Stimulated activated CD4-positive, alpha-beta T cell treated with anti-CD3 and anti-CD28 coated beads, Interleukin-4, amount 100 ng/mL, for 48 hours (primary cell): ENCODE data around the gene PTPRD.

ENCODE experiments used
- DNase-seq, 2 donors: peaks; one replicate each; pipeline ENCODE4 v3.0.0-alpha.2; 2020; ENCODE audit warnings: low read depth in 2 of 2

Gene PTPRD

DNA sequence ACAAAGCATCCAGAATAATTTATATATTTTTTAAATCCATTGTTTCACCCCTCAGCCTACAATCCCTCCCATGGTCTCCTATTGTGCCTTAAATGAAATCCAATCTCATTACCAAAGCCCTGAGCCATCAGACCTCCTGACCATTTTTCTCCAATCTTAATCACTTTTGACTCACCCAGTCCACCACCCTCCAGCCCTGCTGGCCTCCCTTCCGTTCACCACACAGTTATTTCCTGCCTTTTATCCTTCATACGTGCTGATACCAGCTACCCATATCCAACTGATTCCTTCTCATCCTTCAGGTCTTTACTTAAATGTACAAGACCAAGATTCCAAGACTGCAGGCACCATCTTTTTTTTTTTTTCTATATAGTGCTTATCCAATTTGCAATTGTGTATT, 1786.5 kb downstream of the PTPRD start:
- DNase-seq, result no peak

DNA sequence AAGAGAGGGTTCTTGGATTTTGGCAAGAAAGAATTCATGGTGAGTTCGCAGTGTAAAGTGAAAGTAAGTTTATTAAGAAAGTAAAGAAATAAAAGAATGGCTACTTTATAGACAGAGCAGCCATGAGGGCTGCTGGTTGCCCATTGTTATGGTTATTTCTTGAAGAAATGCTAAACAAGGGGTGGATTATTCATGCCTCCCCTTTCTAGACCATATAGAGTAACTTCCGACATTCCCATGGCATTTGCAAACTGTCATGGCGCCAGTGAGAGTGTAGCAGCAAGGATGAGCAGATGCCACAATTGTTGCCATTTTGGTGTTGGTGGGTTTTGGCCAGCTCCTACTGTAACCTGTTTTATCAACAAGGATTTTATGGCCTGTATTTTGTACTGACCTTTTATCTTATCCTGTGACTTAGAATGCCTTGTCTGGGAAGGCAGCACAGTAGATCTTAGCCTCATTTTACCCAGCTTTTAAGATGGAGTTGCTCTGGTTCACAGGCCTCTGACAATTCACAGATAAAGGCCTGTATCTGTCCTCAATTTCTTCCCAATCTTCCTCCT, 1787.1 kb downstream of the PTPRD start:
- DNase-seq, result no peak

DNA sequence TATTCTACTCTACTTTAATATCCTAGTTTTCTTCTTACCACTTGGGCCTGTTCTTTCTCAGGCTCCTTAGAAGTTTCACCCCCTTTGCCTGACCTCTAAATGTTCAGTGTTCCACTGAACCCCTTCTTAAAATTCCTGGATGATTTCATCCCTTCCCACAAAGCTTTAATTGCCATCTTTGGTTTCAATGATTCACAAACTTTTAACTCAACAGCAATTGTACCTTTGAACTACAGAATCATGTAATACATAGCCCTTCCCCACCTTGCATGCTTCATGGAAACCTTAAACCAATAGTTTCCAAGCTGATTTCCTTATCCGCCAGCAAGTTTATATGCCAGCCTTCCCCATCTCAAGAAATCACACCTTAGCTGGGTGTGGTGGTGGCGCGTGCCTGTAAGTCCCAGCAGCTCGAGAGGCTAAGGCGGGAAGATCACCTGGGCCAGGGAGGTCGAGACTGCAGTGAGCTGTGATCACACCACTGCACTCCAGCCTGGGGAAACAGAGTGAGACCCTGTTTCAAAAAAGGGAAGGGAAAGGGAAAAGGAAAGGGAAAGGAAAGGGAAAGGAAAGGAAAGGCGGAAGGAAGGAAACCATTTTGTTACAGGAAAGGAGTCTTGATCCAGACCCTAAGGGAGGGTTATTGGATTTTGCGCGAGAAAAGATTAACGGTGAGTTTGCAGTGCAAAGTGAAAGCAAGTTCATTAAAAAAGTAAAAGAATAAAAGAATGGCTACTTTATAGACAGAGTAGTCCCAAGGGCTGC, 1789.5 kb downstream of the PTPRD start:
- DNase-seq, result no peak

DNA sequence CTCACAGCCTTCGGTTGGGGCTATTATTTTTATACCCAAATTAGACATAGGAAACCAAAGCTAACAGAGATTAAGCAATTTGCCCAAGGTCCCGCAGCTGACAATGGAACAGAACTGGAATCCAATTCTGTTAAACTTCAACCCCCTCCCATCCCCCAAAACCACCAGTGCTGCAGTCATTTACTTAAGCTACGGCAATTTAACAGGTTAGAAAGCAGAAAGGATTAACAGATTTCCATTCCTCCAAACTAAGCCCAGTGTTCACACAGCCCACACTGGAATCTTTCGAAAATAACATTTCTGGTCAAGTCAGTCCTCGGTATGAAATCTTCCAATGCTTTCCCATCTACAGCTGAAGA, 1790.2 kb downstream of the PTPRD start:
- DNase-seq, result no peak

DNA sequence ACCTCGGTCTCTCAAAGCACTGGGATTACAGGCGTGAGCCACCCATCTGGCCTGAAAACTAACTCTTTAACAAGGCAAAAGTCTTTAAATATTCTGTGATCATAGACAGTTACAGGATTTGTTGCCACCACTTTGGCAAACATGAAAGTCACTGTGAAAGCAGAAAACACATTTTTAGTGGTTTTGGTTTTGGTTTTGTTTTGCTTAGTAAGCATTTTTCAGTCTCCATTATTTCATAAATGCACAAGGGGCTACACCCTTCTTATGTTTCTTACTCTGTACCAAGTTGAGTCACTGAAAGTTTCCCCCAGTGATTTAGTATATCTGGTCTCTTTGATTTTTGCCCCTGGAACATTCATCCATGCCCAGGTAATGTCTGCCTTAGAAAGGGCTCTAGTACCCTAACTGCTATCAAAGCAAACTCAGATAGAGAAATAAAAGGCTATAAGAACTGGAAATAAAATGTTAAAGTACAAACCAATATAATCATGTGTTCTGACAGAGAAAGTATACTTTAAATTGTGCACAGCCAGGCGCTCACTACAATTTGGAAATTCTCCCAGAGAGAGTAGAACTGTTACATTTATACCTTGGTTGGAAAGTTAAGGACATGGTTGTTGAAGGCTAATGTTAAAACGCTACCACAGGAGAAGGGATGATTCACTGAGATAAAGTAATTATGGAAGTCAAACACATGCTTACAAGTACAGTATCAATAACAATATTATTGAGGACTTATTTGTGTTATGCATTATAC, 1790.7 kb downstream of the PTPRD start:
- no peak for DNase-seq

DNA sequence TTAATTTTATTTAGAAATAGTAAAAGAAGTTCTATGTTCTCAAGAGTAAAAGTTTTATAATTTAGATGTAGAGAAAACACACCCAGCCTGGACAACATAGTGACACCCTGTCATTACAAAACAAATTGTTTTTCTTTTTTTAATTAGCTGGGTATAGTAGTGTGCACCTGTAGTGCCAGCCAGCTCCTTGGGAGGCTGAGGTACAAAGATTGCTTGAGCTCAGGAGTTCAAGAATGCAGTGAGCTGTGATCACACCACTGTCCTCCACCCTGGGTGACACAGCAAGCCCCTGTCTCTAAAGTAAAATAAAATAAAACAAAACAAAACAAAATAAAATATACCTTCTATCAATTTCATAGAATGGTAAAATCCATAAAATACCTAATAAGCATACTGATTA, 1795.5 kb downstream of the PTPRD start:
- no peak for DNase-seq

DNA sequence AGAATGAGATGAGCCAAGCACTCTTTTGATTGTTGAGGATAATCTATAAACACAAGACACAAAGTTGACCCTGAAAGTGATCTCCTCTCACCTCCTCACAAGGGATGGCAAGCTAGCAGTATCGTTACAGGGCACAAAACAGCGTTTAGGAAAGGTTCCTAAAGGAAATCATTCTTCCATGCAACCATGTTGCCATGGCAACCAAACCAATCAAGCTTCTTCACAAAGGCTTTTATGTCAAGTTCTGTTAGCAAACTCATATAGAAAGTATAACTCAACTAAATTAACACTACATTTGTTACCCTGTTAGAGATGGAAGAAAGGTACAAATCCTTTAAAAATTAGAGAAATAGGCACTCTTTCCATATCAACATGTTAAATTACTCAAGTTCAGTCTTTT, 1796.4 kb downstream of the PTPRD start:
- no peak for DNase-seq

DNA sequence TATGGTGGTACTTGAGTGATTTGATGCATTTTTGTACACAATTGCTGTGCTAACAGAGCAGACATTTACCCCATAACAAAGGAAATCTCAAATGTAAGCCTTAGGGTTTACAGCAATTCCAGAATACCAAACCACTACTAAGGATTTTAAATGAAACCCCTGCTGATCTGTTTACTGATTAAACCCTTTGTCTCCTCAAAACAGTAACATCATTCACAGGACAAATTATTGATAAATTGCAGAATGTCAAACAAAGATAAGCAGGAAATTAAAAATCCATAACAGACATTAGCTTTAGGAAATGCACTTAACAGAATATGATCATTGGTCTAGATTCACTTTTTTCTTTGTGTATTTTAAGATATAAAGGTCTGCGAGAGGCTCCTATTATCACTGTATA, 1796.9 kb downstream of the PTPRD start:
- no peak for DNase-seq

DNA sequence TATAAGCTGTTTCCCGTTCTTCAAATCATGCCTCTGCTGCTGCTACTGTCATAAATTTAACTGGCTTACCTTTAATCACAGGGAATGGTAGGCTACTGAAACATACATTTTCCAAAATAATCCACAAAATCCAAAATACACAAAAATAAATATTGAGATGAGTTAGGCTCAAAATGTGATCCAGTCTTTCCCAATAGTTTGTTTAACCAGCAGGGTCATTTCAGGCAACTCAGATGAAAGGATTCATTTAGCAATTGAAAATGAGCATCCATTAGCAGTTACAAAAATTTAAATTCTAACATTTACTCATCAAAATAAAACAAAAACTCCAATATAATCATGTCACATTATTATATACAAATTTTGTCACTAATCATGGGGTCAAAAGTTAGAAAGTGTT, 1797.6 kb downstream of the PTPRD start:
- DNase-seq, result no peak

DNA sequence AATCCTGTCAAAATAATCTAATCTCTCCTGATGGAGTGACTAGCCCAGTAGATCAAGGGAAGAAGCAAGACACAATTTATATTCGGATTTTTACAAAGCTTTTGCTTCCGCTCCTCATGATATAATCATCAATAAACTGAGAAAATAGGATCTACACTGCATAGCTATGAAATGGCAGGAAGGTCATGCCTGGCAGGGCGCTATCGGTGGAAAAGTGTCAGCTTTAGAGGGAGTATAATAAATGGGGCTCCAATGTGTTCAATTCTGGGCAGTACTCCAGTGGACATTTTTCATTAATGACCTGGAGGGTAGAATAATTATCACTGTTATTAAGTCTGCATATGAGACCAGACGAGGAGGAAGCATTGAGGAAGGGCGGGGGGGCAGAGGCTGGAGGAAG, 1799.9 kb downstream of the PTPRD start:
- no peak for DNase-seq

DNA sequence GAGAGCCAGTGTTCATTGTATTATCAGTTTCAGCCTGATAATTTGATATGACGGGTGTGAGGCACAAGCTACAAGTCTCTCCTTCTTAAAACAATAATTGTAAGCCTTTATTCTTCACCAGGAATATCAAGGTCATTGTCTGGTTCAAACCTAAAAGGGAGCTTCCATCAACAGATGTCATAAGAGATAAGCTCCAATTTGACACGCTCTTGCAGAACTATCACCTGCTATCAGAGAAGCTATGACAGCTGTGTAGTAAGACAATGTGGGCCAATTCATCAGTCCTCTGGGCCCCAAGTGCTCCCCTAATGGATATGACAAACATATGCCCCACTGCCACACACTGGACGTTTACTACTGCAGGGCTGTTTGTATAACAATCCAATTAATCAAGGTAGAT, 1803.1 kb downstream of the PTPRD start:
- no peak for DNase-seq

DNA sequence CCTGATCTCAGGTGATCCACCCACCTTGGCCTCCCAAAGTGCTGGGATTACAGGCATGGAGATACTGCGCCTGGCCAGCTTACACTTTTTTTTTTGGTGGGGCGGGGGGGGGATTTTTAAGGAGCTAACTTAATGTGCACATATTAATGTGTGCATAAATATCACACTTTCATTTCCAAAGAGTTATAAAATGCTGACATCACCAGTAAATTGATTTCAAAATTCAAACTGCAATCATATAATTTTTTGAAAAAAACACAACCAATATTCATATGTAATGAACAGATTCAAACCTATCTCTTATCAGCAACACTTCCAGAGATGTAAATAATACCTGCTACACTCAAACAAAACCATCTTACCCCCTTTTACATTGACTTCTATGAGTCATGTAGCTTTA, 1806.7 kb downstream of the PTPRD start:
- DNase-seq, result no peak

DNA sequence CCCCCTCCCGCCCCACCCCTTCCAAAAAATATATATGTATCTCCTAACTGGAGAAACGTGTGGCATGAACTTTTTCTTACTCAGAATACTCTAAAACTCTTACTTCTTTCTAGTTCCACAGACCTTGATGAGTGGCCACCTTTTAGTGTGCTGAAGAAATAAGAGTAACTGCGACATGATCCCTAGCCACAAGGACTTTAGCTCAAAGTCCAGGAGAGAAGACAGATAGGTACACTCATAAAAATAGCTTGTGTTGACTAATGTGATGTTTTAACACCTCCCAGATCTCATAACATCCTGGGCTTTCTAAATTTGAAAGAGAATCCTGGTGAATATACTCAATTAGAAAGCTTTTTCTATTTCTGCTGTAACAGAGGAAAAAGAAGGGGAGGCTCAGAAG, 1808.2 kb downstream of the PTPRD start:
- no peak for DNase-seq

DNA sequence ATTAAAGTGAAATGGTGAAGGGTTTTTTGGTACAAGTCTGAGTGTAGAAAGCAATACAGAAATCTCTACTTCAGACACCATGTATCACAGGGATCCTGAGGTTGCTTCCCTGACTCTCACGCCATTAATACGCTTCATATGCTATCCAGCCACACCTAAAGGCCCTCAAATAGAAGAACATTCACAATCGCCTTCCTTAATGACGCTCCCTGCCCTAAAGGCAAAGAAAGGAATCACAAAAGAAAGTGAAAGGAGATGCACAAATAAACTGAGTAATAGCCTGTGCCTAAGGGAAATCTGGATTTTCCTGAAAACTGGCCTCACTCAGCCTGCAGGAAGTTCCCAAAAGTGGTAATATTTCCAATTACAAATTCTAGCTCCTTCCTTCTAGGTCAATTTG, 1810.6 kb downstream of the PTPRD start:
- no peak for DNase-seq

DNA sequence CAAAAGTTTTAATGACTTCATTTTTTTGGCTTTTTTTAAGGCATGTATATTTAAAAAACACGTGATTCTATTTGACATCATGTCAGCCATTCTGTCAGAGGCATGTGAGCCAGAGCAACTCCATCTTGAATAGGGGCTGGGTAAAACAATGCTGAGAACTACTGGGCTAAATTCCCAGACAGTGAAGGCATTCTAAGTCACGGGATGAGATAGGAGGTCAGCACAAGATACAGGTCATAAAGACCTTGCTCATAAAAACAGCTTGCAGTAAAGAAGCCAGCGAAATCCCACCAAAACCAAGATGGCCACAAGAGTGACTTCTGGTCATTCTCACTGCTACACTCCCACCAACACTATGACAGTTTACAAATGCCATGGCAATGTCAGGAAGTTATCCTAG, 1812.6 kb downstream of the PTPRD start:
- DNase-seq, result no peak

DNA sequence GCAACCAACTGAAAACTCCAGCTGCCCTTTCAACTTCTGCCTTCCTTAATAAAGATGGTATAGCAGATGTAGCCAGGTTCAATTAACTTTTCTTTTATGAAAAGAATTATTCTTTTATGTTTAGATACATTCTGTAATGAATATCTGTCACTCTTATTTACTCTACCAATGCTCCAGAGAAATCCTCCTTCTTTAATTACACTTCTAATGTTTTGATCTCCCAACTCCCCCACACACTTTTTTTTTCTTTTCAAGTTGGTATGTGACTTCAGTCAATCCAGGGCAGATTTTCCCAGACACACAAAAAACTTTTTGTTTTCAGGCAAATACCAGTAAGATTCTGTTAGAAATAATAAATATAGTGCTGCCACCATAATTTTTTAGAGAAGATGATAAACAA, 1813.2 kb downstream of the PTPRD start:
- no peak for DNase-seq

DNA sequence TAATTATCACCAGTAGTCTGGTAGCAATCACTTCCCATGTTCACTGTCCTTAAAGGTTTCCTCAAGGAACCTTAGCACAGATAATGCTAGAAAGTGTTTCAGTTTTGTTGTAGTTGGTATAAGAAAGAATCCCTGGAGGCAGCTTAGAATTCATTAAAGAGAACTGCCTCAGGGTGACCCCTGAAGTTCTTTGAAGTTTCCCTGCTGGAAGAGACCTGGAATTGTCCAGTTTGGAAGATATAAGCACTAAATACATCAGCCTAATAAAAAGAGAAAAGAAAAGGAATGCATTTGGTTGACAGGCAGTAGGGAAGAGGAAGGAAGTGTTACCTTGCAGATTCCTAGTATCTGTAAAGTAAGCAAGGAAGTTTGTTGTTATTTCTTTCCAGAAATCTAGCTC, 1813.6 kb downstream of the PTPRD start:
- DNase-seq, result no peak

DNA sequence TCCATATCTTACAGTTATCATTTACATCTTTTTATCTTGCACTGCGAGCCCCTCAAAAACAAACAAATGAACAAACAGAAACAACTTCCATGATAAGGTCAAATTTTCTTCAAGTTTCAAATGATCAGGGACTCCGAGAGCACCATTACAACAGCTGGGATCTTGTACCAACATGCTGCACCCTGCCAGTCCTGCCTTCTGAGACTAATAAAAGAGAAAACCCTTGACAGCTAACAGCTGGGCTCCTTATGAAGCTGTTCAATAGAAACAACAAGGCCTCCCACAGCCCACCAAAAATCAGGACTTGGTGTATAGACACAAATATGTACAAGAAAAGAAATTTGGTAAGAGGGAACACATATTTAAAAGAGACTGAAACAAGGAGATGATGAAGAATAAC, 1828.0 kb downstream of the PTPRD start:
- no peak for DNase-seq

DNA sequence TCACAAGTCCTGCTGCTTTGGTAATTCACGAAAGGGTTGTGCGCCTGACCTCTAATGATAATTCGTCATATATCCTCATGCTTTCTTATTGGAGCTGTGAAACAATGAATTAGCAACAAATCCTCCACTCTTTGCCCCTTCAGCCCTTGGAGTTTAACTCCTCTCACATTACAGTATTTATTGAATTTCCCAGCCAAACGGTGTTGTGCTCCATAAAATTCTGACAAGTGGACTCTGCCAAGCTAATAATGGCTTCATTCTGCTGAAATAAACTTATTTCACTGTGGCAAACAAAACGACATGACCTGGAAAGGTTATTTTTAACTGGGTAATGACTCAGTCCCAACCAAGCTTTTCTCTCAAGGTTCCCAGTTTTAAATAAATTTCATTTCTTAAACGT, 1828.9 kb downstream of the PTPRD start:
- DNase-seq, result no peak

DNA sequence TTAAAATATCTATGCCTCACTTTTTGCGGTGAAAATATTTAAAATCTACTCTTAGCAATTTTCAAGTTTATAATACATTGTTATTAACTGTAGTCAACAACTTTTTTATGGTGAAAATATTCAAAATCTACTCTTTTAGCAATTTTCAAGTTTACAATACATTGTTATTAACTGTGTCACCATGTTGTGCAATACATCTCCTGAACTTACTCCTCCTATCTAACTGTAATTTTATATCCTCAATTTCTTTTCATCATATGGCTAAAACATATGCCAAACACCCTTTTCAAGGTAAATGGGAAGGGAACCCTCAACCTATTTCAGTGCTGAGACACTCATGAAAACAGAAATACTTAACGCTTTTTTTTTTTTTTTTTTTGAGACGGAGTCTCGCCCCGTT, 1830.6 kb downstream of the PTPRD start:
- no peak for DNase-seq

DNA sequence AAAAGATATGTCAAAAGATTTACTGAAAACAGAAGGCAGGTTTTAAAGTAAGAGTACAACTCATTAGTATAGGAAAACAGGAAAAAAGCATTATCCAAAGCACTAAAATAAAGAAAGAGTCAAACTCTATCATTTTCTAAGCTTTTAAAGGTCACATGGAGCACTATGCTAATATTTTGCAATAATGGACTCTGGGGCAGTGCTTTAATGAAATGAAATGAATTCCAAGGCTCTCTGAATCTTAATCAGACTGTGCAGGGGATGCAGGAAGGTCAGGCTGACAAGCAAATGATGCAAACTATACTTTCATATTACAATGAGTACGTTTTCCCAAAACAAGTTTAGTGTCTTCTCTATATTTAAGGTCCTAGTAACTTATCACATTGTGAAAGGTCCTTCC, 1831.3 kb downstream of the PTPRD start:
- no peak for DNase-seq

DNA sequence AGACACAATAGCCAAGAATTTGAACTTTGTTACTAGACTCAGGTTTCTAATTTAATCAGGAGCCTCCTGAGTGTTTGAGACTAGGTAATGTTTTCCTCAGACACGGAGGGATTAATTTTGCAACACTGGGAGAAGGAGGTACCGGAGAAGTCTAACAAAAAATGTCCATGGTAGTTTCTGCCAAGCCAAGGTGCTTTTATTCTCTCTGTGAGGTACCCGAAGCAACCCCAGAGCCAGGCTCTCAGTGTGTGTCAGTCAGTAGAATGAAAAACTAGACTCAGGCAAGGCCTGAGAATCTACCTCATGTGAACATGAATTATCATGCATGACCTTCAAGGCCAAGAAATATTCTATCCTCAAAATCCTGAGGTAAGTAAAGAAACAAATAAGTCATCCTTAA, 1832.4 kb downstream of the PTPRD start:
- DNase-seq, result no peak

DNA sequence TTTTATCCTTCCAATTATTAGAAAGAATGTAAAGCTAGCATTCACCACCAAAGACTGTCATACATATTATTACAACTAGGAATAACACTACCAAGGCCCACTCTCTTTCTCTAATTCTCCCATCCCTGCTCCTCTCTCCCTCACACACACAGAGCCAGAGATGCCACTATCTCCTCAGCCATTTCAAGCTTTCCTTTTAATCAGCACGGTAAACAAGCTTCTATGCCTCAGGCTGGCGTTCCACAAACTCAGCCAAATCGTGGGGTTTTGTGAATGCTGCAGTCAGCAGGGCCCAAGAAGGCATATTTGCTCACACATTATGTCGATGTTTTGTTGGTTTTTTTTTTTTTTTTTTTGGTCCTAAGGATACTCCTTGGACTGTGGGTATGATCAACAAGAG, 1833.3 kb downstream of the PTPRD start:
- no peak for DNase-seq
